ENCODE data around the gene GHRH. TPM values are rescaled to one million over a fixed set of nuclear protein-coding genes. Genes with fewer than 3 reads are reported as not detected.
A peak's percentile ranks its signal among the peaks of the same experiment; 100 is the strongest.

Gene GHRH
- total RNA-seq, 1 donor from 2014 or later, result not detected

DNA sequence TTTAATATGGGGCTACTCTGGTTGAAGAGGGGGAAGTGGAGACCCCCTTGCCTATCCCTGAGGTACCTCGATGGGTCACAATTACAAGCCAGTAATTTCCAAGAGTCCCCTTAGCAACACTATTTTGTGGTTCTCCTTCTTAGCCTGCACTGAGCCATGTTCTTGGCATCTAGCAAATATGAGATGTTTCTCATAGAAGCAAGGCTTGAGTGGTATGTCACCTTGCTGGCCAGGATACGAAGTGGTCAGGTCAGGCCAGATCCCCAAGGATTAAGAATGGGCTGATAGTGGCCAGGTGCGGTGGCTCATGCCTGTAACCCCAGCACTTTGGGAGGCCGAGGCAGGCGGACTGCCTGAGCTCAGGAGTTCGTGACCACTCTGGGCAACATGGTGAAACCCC is 2.1 kb upstream of the GHRH start:
- DNase-seq (ENCODE audit: low spot score), result no peak

DNA sequence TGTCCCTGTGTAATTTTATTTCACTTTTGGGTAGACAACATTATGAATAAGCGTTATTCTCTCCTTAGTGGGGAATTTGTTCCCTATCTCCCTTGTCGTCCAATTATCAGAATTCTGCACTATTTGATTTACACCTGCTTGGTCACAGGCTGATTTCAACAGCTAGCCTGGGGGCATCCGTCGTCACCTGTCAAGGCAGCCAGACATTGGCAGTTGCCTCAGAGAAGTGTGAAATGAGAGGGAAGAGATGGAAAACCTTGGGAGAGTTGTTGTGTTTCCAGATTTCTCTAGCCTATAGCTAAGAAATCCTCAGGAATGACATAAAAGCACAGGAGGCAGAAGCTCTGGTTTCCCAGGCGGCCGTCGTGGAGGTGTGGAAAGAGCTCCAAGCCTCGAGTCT is 891 bp upstream of the GHRH start:
- DNase-seq (ENCODE audit: low spot score), result no peak

DNA sequence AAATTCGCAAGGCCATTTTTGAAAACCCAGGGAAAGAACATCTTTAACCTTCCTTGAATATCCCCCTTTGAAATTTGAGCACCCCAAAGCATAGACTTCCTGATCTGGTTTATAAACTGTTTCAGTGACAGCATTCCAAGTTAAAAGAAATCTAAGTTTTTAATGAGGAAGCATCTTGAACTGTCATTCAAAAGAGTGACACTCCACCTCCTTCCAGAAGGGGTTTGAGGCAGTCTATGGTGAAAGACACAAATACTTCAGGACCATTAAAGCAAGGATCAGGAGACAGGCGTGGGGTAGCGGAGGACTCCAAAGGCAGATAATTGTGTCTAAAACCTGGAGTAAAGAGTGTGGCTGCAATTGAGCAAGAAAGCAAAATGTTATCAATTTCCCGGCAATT is 691 bp downstream of the GHRH start:
- DNase-seq (ENCODE audit: low spot score), result no peak

DNA sequence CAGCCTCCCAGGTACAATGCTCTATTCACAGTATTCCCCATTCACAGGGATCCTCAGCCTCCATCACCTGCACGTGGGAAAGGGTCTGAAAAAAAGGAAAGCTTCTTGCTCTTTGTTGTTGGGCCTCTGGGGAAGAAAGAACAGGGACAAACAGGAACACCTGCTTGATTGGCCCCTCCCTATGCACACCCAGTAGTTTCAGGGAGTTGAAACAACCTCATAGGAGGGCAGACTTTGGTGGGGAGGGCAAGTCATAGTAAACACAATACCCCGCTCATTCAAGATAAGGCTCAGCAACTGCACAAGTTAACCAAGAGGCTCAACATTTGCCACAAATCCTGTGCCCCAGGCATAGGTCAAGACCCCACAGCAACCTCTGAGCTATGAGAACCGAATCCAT is 1.7 kb downstream of the GHRH start:
- no peak for DNase-seq (ENCODE audit: low spot score)

DNA sequence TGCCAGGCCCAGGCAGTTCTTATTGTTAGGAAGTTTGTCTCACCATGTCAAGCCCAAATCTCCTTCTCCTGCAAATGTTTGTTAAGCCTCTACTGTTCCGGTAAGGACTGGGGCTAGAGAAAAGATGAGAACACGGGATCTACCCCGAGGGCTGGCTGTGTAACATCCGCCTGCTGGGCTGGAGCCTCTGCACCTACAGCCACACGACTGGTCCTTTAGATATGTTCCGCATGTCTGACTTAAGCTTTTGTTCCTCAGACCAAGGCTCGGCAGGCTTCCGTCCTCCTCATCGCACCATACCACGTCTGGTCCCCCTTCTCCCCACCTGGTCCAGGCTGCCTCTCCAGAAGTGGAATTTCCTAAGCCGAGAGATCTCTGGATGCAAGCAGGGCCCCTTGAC is 2.6 kb downstream of the GHRH start:
- no peak for DNase-seq (ENCODE audit: low spot score)

DNA sequence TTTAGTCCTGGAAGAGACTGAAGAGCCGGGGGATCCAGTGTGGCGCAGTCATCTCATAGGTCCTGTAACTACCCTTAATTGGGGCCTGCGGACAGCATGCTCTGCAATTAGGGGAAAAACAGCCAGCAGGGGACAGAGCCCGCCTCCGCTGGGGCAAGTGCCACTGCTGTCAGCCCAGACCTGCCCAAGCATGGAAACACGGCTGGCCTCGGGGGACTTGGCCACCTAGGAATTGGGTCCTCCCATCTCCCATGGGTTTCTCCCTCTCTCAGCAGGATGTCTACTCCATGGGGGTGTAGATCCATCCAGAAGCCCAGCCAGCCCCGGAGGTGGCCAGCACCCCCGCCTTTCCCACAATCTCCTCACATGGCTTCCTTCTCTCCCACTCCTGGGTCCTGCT is 3.6 kb downstream of the GHRH start:
- no peak for DNase-seq (ENCODE audit: low spot score)

DNA sequence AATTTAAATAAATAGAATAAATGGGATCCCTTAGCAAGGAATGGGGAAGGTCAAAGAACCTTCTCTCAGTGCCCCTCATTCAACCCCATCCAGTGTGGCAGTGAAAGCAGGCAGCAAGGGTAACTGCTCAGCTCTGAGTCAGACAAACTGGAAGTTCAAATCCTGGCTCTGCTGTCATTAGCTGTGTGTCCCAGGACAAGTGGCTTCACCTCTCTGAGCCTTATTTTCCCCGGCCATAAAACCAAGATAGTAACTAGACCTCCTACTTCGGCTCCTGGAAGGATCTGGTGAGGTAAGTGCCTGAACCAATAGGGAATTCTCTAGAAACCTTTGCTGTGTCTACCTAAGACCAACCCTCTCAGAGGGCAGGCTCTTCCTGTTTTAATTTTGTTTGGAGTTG is 4.1 kb downstream of the GHRH start:
- DNase-seq (ENCODE audit: low spot score), result no peak

DNA sequence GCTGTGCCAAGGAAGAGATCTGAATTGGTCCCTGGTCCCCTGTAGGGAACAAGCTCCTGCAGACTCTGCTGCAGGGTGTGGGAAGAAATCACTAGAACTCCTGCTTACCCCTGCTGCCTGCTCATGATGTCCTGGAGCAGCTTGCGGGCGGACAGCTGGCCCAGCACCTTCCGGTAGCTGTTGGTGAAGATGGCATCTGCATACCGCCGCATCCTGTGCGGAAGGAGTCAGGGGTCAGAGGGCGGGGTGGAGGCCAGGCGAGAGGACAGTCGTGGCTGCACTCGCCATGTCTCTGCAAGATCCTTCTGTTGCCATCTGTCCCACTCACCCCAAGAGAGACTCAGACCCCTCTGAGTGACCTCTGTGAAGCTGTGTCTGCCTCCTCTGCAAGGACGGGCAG is 5.3 kb downstream of the GHRH start:
- DNase-seq (ENCODE audit: low spot score), result no peak

DNA sequence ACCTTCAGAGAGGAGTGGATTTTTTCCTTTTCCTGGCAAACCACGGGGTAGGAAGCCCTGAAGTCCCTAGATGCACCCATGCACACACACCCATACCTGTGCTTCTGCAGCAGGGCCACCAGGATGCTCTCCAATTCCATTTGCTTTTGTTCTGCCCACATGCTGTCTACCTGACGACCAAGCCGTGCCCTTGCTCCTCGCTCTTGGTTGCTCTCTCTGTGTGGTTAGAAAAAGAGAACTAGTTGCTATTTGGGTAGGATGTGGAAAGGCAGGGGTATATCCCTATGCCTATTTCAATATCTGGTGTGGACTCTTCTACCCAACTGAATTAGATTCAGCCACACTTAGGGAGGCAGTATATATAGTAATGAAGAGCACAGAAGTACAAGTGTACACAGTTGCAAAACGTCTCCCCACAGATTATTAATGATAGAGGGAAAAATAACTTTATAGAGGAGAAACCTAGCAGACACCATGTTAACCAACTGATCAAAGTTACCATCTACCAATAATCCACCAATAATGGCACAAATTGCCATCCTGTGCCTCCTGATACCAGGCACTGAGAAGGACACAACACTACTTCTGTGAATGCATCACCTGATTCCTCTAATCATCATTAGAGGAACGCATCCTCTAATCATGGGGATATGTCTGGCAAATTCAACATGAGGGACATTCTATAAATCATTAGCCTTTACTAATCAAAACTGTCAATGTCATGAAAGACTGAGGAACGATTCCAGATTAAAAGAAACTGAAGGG is 7.3 kb downstream of the GHRH start:
- no peak for DNase-seq (ENCODE audit: low spot score)

DNA sequence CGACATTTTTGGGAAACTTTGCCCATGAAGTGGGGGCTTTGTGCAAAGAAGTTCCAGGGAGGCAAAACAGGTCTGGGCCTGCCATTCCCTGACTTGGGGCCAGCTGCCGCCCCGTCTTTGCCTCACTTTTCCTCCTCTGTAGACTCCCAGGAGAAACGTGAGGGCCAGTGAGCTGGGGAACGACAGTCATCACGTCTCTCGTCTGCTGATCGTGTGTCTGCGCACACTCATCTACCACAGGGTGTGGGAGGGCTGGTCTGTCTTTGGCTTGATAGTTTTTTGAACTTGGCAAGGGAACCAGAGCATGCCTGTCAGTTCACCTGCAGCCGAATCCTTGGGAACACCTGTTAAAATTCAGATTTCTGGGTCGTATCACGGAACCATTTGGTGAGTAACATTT is 8.5 kb downstream of the GHRH start:
- DNase-seq (ENCODE audit: low spot score), result no peak

DNA sequence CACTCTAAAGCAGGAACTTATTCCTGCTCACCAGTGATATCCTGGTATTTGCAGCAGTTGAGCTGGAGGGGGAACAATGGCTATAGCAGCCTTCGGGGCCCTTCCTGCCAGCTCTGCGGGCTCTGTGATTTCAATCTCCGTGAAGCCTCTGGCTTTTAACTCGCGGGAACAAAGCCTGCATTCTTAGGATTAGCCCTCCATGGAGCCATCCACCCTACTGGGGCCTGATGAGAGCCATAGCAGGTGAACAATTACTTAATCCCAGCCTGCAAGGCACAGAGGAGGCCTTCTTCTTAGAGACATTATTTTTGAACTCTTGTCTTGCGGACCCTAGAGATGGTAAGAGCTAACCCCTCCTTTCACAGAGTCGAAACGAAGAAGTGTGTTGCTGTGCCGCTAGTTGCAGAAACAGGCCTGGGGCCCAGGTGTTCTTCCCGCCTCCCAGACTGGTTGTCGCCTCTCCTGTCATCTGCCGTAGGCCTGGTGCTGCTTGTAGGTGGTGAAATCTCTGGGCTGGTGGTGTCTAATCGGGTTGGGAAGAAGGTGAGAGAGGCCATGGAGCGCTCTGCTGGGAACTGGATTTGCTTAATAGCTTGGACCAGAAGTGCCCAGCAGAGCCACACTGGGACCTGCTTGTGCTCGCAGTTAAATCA is 9.7 kb downstream of the GHRH start:
- no peak for DNase-seq (ENCODE audit: low spot score)

DNA sequence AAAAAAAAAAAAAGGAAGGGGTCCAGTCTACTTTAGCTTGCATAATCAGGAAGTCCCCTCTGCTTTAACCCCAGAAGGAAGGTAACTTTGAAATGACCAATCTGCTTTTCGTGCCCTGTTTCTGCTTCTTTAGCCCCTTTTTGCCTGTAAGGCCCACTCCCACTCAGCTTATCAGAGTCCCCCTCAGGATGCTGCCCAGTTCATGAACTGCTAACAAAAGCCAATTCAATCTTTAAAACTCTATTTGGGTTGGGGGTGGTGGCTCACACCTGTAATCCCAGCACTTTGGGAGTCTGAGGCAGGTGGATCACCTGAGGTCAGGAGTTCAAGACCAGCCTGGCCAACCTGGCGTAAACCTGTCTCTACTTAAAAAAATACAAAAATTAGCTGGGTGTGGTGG is 12.3 kb downstream of the GHRH start:
- DNase-seq (ENCODE audit: low spot score), result no peak

DNA sequence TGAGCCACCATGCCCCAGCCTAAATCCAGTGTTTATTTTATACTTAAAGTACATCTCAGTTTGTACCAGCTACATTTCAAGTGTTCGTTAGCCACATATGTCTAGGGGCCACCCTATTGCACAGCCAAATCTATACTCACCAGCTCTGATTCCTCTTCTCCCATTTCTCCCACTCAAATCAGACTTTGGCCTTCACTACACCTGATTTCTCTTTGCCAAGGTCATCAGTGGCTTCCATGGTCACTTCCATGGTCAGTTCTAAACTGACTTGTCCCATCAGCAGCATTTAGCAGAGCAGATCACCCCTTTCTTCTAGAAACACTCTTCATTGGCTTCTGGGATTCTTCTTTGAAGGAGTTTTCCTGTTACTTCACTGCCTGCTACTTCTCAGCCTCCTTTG is 14.1 kb downstream of the GHRH start:
- no peak for DNase-seq (ENCODE audit: low spot score)

DNA sequence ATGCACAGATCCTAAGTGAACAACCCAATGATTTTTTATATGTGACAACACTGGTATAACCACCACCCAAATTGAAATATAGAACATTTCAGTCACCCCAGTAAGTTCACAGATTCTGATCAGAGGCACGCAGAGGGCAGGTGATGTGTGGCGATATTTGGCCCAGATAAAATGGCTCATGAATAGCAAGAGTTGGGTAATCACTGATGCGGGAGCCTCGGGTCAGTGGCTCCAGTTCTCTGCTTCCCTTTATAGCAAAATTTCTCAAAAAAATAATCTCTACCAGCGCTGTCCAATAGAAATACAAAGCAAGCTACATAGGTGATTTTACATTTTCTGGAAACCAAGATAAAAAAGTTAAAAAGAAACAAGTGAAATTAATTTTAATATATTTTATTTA is 14.9 kb downstream of the GHRH start:
- DNase-seq (ENCODE audit: low spot score), result no peak

DNA sequence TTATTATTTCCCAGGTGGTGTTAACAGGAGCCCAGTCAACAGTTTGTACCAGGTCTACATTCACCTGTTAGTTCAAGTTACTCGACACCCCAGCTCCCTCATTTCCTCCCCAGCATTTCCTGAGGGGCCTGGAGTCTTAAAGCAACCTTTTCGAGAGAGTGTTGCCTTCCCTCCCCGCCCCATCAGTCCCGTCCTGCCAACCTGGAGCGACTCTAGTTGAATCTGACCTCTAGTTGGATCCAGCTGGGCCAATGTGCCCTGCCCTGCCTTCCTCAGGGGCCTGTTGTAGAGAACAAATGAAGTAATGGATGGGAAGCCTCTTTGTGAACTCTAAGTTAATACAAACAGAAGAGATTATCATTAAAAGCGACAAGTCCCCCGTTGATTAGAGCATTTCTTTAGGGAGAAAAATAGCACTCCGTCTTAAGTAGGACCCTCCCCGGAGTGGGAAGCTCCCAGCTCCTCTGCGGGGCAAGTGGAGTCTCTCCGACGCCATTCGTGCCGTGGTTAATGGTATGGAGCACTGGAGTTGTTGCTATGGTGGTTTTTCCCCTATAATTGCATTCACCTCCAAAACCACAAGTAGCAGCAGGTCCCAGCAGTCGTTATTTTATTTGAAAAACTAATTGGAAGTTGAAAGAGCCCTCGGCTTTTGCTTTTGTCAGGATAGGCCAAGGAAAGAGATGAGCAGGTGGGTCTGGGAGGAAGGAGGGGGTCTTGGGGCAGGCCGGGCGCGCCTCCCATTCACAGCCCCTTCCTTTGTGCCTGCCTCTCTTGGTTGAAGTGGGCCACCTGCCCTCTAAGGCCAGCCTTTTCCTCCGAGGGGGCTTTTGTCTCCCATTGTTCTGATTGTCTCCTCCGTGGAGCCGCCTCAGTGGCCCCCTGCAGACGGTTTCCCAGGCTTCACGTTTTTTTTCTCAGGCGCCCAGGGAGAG is 16.1 kb downstream of the GHRH start:
- no peak for DNase-seq (ENCODE audit: low spot score)

DNA sequence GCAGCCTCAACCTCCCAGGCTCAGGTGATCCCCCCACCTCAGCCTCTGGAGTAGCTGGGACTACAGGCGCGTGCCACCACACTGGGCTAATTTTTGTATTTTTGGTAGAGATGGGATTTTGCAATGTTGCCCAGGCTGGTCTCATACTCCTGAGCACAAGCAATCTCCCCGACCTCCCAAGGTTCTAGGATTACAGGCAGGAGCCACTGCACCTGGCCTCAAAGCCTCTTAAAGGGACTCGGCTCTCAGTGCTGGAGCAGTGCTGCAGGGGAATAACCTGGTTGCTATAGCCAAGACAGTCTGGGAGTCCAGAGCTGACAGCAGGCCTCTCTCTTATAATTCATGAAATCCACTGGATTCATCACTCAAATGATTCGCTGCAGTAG is 17.0 kb downstream of the GHRH start:
- DNase-seq (ENCODE audit: low spot score), result no peak

DNA sequence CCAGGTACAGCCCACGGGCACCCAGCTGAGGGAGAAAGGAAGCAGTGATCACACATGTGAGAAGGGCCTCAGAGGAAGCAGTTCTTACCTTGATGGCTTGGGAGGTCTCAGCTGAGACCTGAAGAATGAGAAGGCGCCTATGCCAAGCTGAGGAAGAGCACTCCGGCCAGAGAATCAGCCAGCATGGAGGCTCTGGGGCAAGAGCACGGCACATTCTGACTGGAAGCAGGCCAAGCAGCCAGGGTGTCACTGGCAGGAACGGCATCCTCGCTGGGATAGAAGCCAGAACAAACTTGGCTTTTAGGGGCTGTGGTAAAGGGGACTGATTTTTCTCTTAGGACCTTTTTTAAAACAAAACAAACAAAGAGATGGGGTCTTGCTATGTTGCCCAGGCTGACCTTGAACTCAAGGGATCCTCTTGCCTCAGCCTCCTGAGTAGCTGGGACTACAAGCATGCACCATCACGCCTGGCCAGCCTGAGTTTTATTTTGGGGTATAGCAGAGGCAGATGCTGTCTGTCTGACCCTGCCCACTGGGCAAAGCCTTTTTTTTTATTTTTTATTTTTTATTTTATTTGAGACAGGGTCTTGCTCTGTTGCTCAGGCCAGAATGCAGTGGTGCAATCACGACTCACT is 17.6 kb downstream of the GHRH start:
- no peak for DNase-seq (ENCODE audit: low spot score)

DNA sequence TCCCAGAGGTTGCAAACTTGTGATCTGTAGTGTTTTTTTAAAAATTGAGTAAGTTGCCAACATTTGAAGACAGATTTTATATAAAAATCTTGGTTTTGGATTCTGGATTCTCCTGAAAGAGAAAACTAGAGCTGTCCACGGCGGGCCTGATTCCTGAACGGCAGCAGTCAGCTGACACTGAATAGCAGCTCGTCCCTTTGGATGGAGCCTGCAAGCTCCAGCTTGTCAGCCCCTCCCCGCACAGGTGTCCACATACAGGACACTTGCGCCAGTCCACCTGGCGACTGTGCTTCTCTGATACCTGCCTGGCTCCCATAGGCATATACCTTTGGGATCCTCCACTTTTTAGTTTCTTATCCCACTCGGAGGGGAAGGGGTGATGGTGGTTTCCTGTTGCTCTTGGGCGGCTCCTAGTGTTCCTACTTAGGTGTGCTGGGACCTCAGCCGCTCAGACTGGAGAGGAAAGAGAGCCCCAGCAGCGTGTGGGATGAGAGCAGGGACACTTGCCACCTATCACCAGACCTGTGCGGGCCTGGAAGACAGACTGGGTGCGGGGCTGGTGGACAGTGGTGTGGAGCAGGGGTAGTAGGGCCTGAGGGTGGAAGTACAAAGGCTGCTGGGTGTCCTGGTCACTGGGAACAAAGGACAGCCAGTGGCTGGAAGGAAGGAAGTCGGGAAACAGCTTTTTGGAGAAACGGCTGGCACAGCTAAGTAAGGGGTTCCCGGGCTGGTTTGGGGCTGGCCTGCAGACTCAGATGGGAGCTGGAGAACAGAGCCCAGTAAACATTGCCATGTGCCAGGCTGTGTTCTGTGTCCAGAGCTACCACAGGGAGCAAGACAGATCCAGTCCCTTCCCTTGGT is 18.3 kb downstream of the GHRH start:
- peak; percentile 74 for DNase-seq (ENCODE audit: low spot score)

DNA sequence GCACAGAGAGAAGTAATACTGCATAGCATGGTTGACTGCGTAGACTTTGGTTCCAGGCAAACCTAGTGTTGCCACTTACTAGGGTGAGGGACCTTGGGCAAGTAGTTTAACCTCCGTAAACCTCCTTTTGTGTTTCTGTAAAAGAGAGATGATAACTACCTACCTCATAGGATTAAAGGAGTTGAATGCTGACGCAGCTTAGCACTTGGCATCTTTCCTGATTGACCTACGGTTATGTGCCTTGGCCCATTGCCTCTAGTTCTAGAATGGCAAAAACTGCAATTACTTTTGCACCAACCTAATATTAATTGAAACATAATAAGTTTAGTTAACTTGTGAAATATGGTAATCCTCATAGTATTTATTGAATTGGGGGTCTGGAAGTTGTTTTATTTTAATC is 19.1 kb downstream of the GHRH start:
- DNase-seq (ENCODE audit: low spot score), result no peak

DNA sequence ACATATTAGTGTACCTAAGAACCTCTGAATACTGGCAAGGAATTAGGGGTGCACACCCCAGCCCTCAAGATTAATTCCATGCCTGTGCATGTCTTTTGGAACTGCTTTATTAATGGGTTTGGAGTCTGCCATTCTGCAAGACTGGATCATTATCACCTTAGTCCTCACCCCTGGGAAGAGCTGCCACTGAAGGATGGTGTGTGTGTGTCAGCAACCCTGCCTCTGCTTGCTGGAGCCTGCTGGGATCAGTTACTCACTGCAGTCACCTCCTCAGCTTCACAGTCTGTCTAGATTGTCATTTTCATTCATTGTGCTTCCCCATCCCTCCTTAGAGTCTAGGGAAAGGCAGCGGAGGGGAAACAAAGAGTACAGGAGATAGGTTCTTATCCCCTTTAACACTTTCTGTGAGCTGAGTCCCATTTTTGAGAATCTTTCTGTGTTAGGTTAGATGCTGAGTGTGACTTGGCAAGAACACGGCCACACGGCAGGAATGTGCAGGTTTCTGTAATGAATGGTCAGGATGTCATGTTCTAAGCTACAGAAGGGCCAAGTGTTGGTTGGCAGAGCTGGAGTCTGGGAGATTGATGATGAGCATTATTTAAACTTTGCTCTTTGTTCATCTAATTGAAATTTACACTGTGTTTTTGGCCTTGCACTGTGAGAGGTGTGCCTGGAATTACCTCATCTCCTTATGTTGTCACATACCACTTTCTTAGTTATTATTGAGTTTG is 21.1 kb downstream of the GHRH start:
- peak; percentile 35 for DNase-seq (ENCODE audit: low spot score)
